SK-N-SH treated with all-trans-retinoic acid at 6 μM for 48 hours (cell line): Measurements from ENCODE around the gene RASSF4.

Experiments
- ATAC-seq: fragments of 200-7000 bp; cut with Tn5 transposase; 3 replicates; pipeline ENCODE4 v1.9.1; 2020; ENCODE audit warnings: mild to moderate bottlenecking, moderate library complexity
- ARNTL ChIP-seq: fragments of 450-650 bp; formaldehyde crosslinking; IDR thresholded peaks from 2 replicates; pipeline ENCODE4 v1.5.0; 2020; ENCODE audit warnings: low read depth, mild to moderate bottlenecking, moderate library complexity, borderline replicate concordance
- CREB5 ChIP-seq: fragments of 250-450 bp; sonication (Bioruptor Pico); IDR thresholded peaks from 2 replicates; pipeline ENCODE4 v1.5.1; 2020; ENCODE audit warnings: low read depth, mild to moderate bottlenecking, moderate library complexity
- CSDC2 ChIP-seq: fragments of 250-450 bp; sonication (Bioruptor Pico); IDR thresholded peaks from 2 replicates; pipeline ENCODE4 v1.5.0; 2020; ENCODE audit warnings: mild to moderate bottlenecking, moderate library complexity
- CSRNP3 ChIP-seq: fragments of 250-450 bp; sonication (Bioruptor Pico); IDR thresholded peaks from 2 replicates; pipeline ENCODE4 v1.5.1; 2021; ENCODE audit warnings: mild to moderate bottlenecking, moderate library complexity
- ESRRG ChIP-seq: fragments of 250-450 bp; sonication (Bioruptor Pico); IDR thresholded peaks from 2 replicates; pipeline ENCODE4 v1.6.1; 2021; ENCODE audit warnings: mild to moderate bottlenecking
- GLIS3 ChIP-seq: fragments of 250-450 bp; sonication (Bioruptor Pico); IDR thresholded peaks from 2 replicates; pipeline ENCODE4 v1.5.0; 2020; ENCODE audit warnings: mild to moderate bottlenecking, moderate library complexity
- ISL1 ChIP-seq: fragments of 250-450 bp; sonication (Bioruptor Pico); IDR thresholded peaks from 2 replicates; pipeline ENCODE4 v2.1.2; 2022; ENCODE audit warnings: mild to moderate bottlenecking, moderate library complexity
- OSR1 ChIP-seq: fragments of 250-450 bp; sonication (Bioruptor Pico); IDR thresholded peaks from 2 replicates; pipeline ENCODE4 v1.8.0; 2022; ENCODE audit warnings: moderate library complexity, mild to moderate bottlenecking, inconsistent platforms
- POU6F1 ChIP-seq: fragments of 250-450 bp; sonication (Bioruptor Pico); IDR thresholded peaks from 2 replicates; pipeline ENCODE4 v1.8.0; 2021; ENCODE audit warnings: low read depth, mild to moderate bottlenecking, moderate library complexity, borderline replicate concordance
- PPARA ChIP-seq: fragments of 250-450 bp; sonication (Bioruptor Pico); IDR thresholded peaks from 2 replicates; pipeline ENCODE4 v1.5.0; 2020; ENCODE audit warnings: mild to moderate bottlenecking, borderline replicate concordance
- RARB ChIP-seq: fragments of 250-450 bp; sonication (Bioruptor Pico); IDR thresholded peaks from 2 replicates; pipeline ENCODE4 v1.8.0; 2021; ENCODE audit warnings: mild to moderate bottlenecking, moderate library complexity
- SNAI2 ChIP-seq: fragments of 250-450 bp; sonication (Bioruptor Pico); IDR thresholded peaks from 2 replicates; pipeline ENCODE4 v1.5.0; 2020; ENCODE audit warnings: mild to moderate bottlenecking, moderate library complexity
- TCF4 ChIP-seq: fragments of 250-450 bp; sonication (Bioruptor Pico); IDR thresholded peaks from 2 replicates; pipeline ENCODE4 v1.8.0; 2021; ENCODE audit warnings: mild to moderate bottlenecking, moderate library complexity, borderline replicate concordance
- TOX ChIP-seq: fragments of 250-450 bp; sonication (Bioruptor Pico); IDR thresholded peaks from 2 replicates; pipeline ENCODE4 v1.8.0; 2021; ENCODE audit warnings: mild to moderate bottlenecking, moderate library complexity, borderline replicate concordance
- TSHZ2 ChIP-seq: fragments of 250-450 bp; sonication (Bioruptor Pico); IDR thresholded peaks from 2 replicates; pipeline ENCODE4 v1.5.0; 2020; ENCODE audit warnings: mild to moderate bottlenecking, moderate library complexity
- ZC3H10 ChIP-seq: fragments of 250-450 bp; sonication (Bioruptor Pico); IDR thresholded peaks from 2 replicates; pipeline ENCODE4 v1.5.1; 2021; ENCODE audit warnings: mild to moderate bottlenecking, moderate library complexity
- ZFP3 ChIP-seq: fragments of 250-450 bp; sonication (Bioruptor Pico); IDR thresholded peaks from 2 replicates; pipeline ENCODE4 v1.5.0; 2020; ENCODE audit warnings: mild to moderate bottlenecking, moderate library complexity
- ZFP30 ChIP-seq: fragments of 450-650 bp; formaldehyde crosslinking; IDR thresholded peaks from 2 replicates; pipeline ENCODE4 v1.5.0; 2022; ENCODE audit warnings: mild to moderate bottlenecking, moderate library complexity
- ZNF565 ChIP-seq: fragments of 450-650 bp; formaldehyde crosslinking; conservative IDR thresholded peaks from 2 replicates; pipeline ENCODE4 v1.5.0; 2020; ENCODE audit warnings: low read depth, mild to moderate bottlenecking, moderate library complexity
- ZNF70 ChIP-seq: fragments of 450-650 bp; formaldehyde crosslinking; IDR thresholded peaks from 2 replicates; pipeline ENCODE4 v1.5.0; 2020; ENCODE audit warnings: mild to moderate bottlenecking, moderate library complexity
- ZNF8 ChIP-seq: fragments of 450-650 bp; formaldehyde crosslinking; IDR thresholded peaks from 2 replicates; pipeline ENCODE4 v1.5.0; 2020; ENCODE audit warnings: mild to moderate bottlenecking, moderate library complexity

Gene RASSF4

GRCh38 chr10:44995914-44996669 lies 36.5 kb downstream of the RASSF4 start:
- ATAC-seq: no peak
- TF ChIP-seq ZC3H10 (CRISPR knock-in tag) (no peak), CSDC2 (no peak), ZFP3 (CRISPR knock-in tag) (no peak), ZNF565 (CRISPR knock-in tag) (no peak)

GRCh38 chr10:44997105-44997748 lies 37.6 kb downstream of the RASSF4 start:
- TF ChIP-seq ZFP3 (CRISPR knock-in tag): no peak
- no peak for TF ChIP-seq RARB (CRISPR knock-in tag)
- TF ChIP-seq SNAI2 (CRISPR knock-in tag): no peak
- no peak for TF ChIP-seq ZNF70
- no peak for TF ChIP-seq ARNTL
- TF ChIP-seq CREB5 (CRISPR knock-in tag): no peak
- no peak for TF ChIP-seq ZC3H10 (CRISPR knock-in tag)
- no peak for TF ChIP-seq ESRRG (CRISPR knock-in tag)
- no peak for TF ChIP-seq ISL1
- no peak for TF ChIP-seq CSRNP3 (CRISPR knock-in tag)
- no peak for TF ChIP-seq TOX (CRISPR knock-in tag)
- no peak for TF ChIP-seq ZNF8 (CRISPR knock-in tag)
- ATAC-seq: no peak

- ATAC-seq: no peak
- TF ChIP-seq ARNTL: no peak
- TF ChIP-seq ZNF8 (CRISPR knock-in tag): no peak
- no peak for TF ChIP-seq ZNF70
- TF ChIP-seq POU6F1 (CRISPR knock-in tag): no peak
- no peak for TF ChIP-seq TCF4 (CRISPR knock-in tag)
- no peak for TF ChIP-seq CSDC2
- TF ChIP-seq CSRNP3 (CRISPR knock-in tag): no peak
- no peak for TF ChIP-seq GLIS3 (CRISPR knock-in tag)
- TF ChIP-seq PPARA (CRISPR knock-in tag): no peak
- TF ChIP-seq OSR1 (CRISPR knock-in tag): no peak
Observed at GRCh38 chr10:44998146-44998631, 38.6 kb downstream of the RASSF4 start.

GRCh38 chr10:45000138-45000751 lies 40.6 kb downstream of the RASSF4 start:
- no peak for ATAC-seq

More at GRCh38 chr10:45000138-45000751, 40.6 kb downstream of the RASSF4 start:
- TF ChIP-seq ZC3H10 (CRISPR knock-in tag): no peak
- TF ChIP-seq CSRNP3 (CRISPR knock-in tag): no peak
- no peak for TF ChIP-seq TSHZ2
- TF ChIP-seq POU6F1 (CRISPR knock-in tag): no peak
- no peak for TF ChIP-seq ZFP30 (CRISPR knock-in tag)
